GM21786 (cell line): Measurements from ENCODE around the gene DUSP16.
"Not testable (repeated sequence)": the region's sequence is repeated elsewhere in the genome, so short reads cannot be mapped to it uniquely, and the experiment has no call there.

Source experiments
- ATAC-seq: cut with Tn5 transposase; IDR thresholded peaks from one replicate; pipeline ENCODE4 v1.9.1; 2021; ENCODE audit not compliant: unreplicated experiment

Gene DUSP16

GRCh38 chr12:12502130-12502814 lies 60.4 kb downstream of the DUSP16 start:
- ATAC-seq, result not testable (repeated sequence)

- ATAC-seq, result no peak
These were observed 61.5 kb downstream of the DUSP16 start for GRCh38 chr12:12501121-12501520.

- ATAC-seq, result no peak
These were observed 62.6 kb downstream of the DUSP16 start for GRCh38 chr12:12499909-12500604.

GRCh38 chr12:12498210-12498609 lies 64.5 kb downstream of the DUSP16 start:
- ATAC-seq, result no peak

GRCh38 chr12:12495536-12495935 lies 67.1 kb downstream of the DUSP16 start:
- no peak for ATAC-seq

- no peak for ATAC-seq
These were observed 70.1 kb downstream of the DUSP16 start for GRCh38 chr12:12492547-12492946.

- no peak for ATAC-seq
These were observed 71.1 kb downstream of the DUSP16 start for GRCh38 chr12:12491606-12492005.

GRCh38 chr12:12488823-12489550 lies 73.7 kb downstream of the DUSP16 start:
- ATAC-seq, result no peak

- ATAC-seq, result no peak
These were observed 74.4 kb downstream of the DUSP16 start for GRCh38 chr12:12488296-12488695.

GRCh38 chr12:12487490-12487889 lies 75.2 kb downstream of the DUSP16 start:
- no peak for ATAC-seq

GRCh38 chr12:12486661-12487240 lies 75.9 kb downstream of the DUSP16 start:
- ATAC-seq, result peak; percentile 85

GRCh38 chr12:12483438-12483837 lies 79.2 kb downstream of the DUSP16 start:
- no peak for ATAC-seq

- peak; percentile 44 for ATAC-seq
These were observed 79.7 kb downstream of the DUSP16 start for GRCh38 chr12:12482959-12483358.

GRCh38 chr12:12482150-12482761 lies 80.4 kb downstream of the DUSP16 start:
- ATAC-seq, result no peak

GRCh38 chr12:12481631-12482030 lies 81.0 kb downstream of the DUSP16 start:
- ATAC-seq, result no peak

- ATAC-seq, result no peak
These were observed 82.6 kb downstream of the DUSP16 start for GRCh38 chr12:12480074-12480473.

GRCh38 chr12:12477532-12477890 lies 85.2 kb downstream of the DUSP16 start:
- ATAC-seq, result no peak

- no peak for ATAC-seq
These were observed 85.7 kb downstream of the DUSP16 start for GRCh38 chr12:12476857-12477531.

- ATAC-seq, result peak; percentile 95
These were observed 87.5 kb downstream of the DUSP16 start for GRCh38 chr12:12474931-12475795.

- ATAC-seq, result peak; percentile 13
These were observed 88.2 kb downstream of the DUSP16 start for GRCh38 chr12:12474471-12474928.
